GM10847 (cell line): ENCODE measurements around the gene PHRF1.

Experiments used
- POLR2A ChIP-seq: IDR thresholded peaks from 2 replicates; pipeline ENCODE4 v1.6.1; 2011; ENCODE audit not compliant: insufficient read length; ENCODE audit errors: extremely low read depth

PHRF1 gene

DNA sequence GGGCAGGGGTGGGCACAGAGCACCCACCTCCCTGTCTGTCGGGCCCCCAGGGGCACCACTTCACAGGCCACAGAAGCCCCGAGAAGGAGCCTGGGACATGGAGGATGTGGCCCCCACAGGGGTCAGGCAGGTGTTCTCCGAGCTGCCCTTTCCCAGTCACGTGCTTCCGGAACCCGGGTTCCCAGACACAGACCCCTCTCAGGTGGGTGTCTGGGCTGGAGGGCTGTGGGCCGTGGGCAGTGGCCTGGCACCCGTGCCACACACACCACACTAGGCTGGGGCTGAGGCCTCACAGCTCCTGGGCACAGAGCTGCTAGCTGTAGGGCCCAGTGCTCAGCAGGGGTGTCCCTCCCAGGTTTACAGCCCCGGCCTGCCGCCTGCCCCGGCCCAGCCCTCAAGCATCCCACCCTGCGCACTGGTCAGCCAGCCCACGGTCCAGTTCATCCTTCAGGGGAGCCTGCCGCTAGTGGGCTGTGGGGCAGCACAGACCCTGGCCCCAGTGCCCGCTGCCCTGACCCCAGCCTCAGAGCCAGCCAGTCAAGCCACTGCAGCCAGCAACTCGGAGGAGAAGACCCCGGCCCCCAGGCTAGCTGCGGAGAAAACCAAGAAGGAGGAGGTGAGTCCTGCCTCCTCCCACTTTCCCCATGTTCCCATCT lies 34.0 kb downstream of the PHRF1 start:
- no peak for TF ChIP-seq POLR2A

DNA sequence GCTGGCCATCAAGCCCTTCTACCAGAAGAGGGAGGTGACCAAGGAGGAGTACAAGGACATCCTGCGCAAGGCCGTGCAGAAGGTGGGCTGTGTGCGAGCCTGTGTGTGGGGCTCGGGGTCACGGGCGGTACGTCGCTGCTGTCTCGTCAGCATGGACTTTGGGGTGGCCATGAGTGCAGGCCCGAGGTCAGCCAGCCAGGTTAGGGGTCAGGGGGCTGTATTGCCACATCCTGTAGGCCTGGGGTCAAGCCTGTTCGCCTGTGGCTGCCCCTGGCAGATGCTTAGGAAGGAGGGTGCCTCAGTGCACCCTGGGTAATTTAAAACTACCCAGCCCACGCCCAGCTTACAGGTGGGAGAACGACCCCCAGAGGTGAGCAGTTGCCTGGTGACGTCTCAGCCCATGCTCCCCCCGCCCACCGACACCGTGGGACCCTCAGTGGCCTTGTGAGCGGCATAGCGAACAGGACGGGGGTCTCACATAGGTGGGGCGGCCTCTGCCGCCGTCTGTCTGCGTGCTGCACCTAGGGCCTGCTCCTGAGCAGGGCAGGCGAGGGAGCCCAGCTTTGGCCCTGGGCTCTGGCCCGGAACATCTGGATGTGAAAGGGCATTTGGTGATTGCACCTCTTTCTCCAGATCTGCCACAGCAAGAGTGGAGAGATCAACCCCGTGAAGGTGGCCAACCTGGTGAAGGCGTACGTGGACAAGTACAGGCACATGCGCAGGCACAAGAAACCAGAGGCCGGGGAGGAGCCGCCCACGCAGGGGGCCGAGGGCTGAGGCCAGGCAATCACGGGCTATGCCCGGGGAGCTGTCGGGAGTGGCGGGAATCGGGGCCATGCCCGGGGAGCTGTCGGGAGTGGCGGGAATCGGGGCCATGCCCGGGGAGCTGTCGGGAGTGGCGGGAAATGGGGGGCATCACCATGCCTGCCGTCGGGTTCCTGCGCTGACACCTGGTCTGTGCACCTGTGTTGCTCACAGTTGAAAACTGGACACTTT lies 35.0 kb downstream of the PHRF1 start:
- peak; percentile 24 for TF ChIP-seq POLR2A

DNA sequence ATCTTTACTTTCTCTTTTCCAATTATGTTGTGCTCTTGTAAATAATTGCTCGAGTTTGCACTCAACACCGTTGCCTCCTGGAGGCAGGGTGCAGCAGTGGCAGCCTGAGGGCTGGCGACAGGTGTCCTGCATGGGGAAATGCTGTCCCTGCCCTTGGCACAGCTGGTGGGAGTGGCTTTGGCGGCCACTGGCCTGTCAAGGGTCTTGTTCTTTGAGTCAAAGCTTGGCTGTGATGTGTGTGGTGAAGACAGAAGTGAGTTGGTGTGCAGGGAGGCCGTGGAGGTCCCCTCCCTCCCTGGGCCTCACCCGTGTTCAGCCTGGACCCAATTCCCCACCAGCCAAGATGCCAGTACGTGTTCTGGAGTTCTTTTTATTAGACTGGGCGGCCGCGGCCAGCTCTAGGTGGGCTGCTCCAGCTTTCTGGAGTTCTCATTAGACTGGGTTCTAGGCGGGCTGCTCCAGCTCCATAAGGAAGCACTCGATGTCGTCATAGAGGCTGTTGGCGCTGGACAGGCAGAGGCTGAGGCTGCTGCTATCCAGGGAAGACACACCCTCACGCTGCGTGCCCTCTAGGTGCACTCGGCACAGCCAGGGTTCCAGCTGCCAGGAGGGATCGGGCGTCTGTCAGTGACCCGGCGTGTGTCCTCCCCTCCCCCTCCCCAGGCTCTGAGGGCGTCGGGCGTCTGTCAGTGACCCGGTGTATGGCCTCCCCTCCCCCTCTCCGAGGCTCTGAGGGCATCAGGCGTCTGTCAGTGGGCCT lies 36.1 kb downstream of the PHRF1 start:
- TF ChIP-seq POLR2A = no peak

DNA sequence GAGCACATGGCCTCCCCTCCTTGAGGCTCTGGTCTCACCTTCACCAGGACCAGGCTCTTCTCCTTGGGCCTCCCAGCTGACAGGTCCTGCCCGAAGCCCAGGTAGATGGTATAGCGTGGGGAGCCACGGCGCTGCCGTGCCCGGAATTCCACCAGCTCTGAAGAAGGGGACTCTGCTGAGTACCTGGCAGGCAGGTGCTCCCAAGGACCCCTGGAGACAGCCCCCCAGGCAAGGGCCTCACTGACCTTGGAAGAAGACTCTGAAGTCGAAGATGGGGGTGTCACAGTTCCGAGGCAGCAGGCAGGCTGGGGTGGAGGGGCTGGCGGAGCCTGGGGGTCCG lies 36.7 kb downstream of the PHRF1 start:
- no peak for TF ChIP-seq POLR2A

DNA sequence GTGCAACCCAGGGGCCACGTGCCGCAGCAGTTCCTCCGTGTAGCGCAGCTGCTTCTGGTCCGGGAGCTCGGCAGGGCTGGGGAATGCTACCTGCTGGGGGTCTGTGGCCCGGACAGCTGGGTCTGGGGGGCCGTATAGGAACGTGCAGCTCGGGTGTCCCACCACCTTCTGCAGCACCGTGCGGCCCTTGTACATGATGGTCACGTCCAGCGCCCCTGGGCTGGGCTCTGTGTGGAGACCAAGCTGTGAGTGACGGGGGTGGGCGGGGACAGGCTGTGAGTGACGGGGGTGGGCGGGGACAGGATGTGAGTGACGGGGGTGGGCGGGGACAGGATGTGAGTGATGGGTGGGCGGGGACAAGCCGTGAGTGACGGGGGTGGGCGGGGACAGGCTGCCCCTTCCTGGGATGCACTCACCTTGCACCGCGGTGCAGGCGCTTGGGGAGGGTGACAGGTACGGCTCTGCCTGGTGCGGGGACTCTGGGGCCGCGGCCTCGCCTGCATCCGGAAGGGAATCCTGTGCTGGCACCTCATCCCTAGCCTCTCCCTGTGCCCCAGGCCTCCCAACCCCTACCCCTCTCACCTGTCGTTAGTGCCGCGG lies 37.2 kb downstream of the PHRF1 start:
- TF ChIP-seq POLR2A = peak; percentile 29

DNA sequence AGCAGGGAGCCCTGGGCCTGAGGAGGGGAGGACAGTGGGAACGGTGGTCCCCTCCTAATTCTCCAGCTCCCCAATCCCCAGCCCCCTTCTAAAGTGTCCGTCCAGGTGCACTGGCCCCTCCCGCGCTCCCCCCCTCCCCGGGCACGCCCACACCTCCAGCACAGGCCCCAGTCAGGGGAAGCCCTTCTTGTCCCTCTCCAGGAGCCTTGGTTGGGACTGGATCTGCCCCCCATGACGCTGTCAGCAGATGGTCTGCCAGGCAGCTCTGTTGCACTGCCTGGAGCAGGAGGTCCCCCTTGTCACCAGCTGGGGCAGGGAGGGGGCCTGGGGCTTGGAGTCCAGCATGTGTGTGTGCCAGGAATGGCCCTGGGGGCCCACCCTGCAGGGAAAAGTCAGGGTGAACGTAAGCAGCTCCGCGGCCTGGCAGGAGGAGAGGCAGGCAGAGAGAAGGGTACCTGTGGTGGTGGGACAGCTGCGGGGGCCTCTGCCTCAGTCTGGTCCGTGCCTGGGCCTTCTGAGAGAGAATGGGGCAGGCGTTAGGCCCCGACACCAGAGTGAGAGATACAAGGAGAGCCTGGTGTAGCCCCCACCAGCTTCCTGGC lies 37.9 kb downstream of the PHRF1 start:
- peak; percentile 10 for TF ChIP-seq POLR2A

DNA sequence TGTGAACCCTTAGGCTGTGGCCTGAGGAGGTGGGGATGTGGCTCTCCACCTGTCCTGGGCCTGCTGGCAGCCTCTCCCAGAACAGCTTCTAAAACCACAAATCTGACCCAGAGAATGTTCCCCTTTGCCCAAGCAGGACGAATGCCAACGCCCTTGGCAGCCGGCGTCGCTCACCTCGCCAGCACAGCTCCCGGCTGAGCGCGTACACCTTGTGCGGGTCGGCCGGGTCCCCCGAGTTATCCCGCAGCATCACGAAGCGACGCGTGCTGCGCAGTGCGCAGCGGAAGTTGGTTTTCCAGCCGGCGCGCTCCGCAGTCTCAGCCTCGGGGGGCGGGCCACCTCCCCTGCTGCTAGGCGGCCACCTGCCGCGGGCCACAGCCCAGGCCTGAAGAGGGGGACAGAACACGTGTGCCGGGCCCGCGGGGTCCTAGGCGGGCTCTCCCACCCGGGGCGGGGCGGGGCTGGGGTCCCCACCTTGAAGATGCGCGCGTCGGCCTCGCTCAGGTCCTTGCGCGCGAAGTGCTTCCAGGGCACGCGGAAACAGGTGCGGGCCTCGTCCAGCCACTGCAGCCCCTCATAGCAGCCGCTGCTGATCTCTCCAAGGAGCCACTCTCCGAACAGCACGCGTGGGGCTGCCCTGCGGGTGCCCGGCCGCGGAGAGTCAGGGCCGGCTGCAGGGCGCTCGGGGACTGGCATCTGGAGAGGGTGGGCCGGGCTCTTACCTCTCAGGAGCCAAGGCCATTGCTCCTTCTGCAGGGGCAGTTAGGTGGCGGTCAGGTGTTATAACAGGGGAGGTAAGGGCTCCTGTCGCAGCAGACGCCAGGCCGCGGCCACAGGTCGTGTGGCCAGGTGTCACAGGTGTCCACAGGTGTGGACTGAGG lies 38.6 kb downstream of the PHRF1 start:
- TF ChIP-seq POLR2A = no peak

DNA sequence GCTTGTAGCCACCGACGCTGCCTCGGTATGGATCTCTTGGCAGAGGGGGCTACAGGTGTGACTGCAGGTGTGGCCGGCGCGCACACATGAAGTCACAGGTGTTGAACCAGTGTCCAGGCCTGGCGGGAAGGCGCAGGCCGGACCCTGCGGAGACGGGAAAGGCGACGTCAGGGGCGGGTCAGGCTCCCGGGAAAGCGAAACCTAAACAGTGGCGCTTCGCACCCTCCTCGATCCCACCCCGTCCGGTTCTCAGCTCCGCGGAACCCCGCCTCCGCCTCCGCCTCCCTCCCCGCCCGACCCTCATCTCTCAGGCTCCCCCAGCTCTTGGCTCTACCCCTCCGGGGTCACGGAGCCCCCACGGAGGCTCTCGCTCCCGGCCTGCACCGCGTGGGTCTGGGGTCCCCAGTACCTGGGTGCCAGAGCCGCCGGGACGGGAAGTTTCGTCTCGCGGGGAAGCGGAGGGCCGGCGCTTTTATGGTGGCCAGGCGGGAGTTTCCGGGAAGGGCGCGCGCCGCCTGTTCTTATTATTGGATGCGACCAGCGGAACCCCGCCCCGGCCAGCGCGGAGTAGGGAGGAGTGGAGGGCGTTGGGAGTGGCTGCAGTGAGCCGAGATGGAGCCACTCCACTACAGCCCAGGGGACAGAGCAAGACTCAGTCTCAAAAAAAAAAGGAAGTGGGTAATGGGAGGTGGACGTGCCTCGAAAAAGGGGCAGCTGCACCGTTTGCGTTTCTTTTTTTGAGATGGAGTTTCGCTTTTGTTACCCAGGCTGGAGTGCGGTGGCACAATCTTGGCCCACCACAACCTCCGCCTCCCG lies 39.4 kb downstream of the PHRF1 start, which contains the start of gene IRF7:
Gene IRF7 (minus strand): TSS at position 447 of the 816 bp plus-strand sequence. CDS start 586 bp downstream, outside the sequence.
- peak; percentile 98 for TF ChIP-seq POLR2A

DNA sequence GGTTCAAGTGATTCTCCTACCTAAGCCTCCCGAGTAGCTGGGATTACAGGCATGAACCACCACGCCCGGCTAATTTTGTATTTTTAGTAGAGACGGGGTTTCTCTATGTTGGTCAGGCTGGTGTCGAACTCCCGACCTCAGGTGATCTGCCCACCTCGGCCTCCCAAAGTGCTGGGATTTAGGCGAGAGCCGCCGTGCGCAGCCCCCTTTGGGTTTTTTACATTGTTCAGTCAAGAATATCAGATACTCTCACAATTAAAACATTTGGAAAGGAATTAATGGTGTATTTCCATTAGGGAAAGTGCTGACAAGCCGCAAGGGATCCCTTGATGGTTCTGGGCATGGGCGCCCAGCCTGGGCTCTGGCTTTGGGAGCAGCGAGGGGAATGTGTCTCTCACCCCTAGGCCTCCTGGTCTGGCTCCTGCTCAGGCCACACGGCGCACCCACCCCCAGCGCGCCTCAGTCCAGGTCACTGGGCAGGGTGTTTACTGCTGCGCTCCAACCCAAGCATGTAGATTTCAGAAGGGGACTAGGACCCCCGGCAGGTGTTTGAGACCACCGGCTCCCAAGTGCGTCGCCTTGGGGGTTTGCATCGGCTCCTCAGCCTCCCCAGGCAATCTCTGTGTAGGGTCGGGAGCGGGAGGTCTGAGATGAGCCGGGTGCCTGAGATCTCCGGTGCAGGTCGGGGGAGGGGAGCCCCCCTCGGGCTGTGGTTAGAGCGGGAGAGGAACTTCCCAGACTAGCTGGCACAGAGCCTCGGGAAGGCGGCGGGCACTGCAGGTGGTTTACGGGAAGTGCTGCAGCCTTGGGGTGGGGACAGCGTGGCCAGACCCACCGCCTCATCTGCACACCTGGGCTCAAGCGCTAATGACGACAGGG lies 40.3 kb downstream of the PHRF1 start:
- no peak for TF ChIP-seq POLR2A

DNA sequence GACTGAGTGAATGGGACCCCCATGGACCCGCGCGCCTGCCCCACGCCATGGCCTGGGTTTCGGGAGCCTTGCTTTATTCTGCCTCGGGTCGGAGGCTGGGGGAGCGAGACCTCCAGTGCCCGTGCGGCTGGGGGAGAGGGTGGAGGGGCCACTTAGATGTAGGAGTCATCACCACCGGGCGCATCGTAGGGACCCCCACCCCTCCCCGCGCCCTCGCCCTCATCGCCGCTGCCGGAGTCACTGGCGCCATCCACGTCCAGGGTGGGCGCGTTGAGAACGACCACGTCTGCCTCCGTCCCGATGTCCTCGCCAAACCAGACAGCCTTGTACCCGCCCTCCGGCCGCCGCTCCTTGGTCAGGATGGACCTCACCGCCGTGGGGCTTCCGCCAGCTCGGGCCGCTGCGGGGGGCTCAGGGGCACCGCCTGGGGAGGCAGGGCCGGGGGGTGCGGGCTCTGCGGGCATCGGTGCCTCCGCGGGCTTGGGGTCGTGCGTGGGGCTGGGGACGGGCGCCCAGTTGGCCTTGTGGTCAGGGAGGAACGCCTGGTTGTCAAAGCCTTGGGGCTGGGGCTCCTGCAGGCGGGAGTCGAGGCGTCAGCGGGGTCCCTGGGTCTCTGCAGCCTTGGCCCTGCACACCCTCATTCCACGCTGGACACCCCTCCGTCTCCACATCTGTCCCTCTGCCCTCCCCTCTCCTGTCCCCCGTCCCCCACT lies 41.1 kb downstream of the PHRF1 start:
- TF ChIP-seq POLR2A = no peak

DNA sequence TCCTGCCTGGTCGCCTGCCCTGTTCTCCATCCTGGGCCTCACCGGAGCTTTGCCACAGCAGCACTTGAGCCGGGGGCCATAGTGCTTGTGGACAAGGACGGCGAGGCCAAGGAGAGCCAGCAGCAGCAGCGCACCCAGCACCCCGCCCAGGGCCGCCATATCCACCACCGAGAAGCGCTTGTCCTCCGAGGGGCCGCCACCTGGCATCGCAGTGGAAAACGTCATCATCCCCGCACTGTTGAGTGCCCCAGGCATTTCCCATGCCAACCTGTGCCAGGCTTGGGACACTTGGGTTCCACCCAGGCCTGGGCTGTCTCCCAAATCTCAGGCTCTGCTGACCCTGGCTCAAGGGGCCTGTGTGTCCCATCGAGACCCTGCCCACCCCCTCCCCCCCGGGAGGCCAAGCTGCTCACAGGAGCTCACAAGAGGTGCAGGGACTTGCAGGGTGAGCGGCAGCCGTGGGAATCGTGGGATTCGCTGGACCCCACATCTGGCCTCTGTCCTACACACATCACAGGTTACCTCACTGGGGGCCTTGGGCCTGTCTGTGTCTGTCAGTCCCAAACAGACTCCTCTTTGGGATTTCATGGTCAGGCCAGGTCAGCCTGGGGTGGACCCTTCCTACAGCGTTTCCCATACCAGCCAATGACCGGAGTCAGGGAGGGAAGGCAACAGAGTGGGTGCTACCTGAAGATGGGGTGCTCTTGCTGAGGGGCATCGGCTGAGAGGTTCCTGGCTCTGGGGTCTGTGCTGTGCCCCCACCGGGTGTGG lies 41.8 kb downstream of the PHRF1 start:
- TF ChIP-seq POLR2A = no peak
